Endodermal cell (in vitro differentiated cells): Measurements from ENCODE around the gene BMP6. TPM values are rescaled to one million over a fixed set of nuclear protein-coding genes. Genes with fewer than 3 reads are reported as not detected.

Source experiments
- DNase-seq: peaks from one replicate; pipeline ENCODE4 v3.0.0-alpha.2; 2017
- H3K27ac ChIP-seq: 2 replicates; pipeline ENCODE4 v1.5.1; 2013; ENCODE audit warnings: mild to moderate bottlenecking, low read depth, low read length, moderate library complexity
- H3K27me3 ChIP-seq: 2 replicates; pipeline ENCODE4 v1.6.1; 2013; ENCODE audit warnings: mild to moderate bottlenecking, low read length, moderate library complexity; ENCODE audit not compliant: insufficient read depth, control insufficient read depth, poor library complexity, severe bottlenecking
- H3K36me3 ChIP-seq: 2 replicates; pipeline ENCODE4 v1.7.0; 2013; ENCODE audit warnings: mild to moderate bottlenecking, low read length, moderate library complexity; ENCODE audit not compliant: control insufficient read depth, insufficient read depth
- H3K4me1 ChIP-seq: one replicate; pipeline ENCODE4 v1.7.0; 2013; ENCODE audit warnings: low read length; ENCODE audit not compliant: control insufficient read depth, insufficient read depth
- H3K4me3 ChIP-seq: 2 replicates; pipeline ENCODE4 v1.5.1; 2013; ENCODE audit warnings: mild to moderate bottlenecking, low read length, moderate library complexity
- H3K9ac ChIP-seq: 2 replicates; pipeline ENCODE4 v1.6.1; 2013; ENCODE audit warnings: mild to moderate bottlenecking, low read length, moderate library complexity; ENCODE audit not compliant: poor library complexity, severe bottlenecking; ENCODE audit errors: extremely low read depth
- H3K9me3 ChIP-seq: 2 replicates; pipeline ENCODE4 v1.6.1; 2013; ENCODE audit warnings: mild to moderate bottlenecking, low read length, moderate library complexity; ENCODE audit not compliant: control insufficient read depth
- H3K27ac Mint-ChIP-seq: 2 replicates; pipeline ENCODE4 v1.8.0; 2020; ENCODE audit warnings: mixed read lengths
- H3K27me3 Mint-ChIP-seq: 2 replicates; pipeline ENCODE4 v1.8.0; 2021; ENCODE audit warnings: mild to moderate bottlenecking, mixed read lengths; ENCODE audit not compliant: insufficient read depth
- H3K36me3 Mint-ChIP-seq: 2 replicates; pipeline ENCODE4 v1.8.0; 2020; ENCODE audit warnings: low read depth, mixed read lengths
- H3K4me1 Mint-ChIP-seq: 2 replicates; pipeline ENCODE4 v1.8.0; 2020; ENCODE audit warnings: mixed read lengths
- H3K4me3 Mint-ChIP-seq: 2 replicates; pipeline ENCODE4 v1.8.0; 2020; ENCODE audit warnings: mild to moderate bottlenecking, moderate library complexity, mixed read lengths
- H3K9me3 Mint-ChIP-seq: 2 replicates; pipeline ENCODE4 v1.8.0; 2020; ENCODE audit warnings: mild to moderate bottlenecking, mixed read lengths
- total RNA-seq, 2 donors: library from RNA; stranded (reverse); fragmentation: NEBNext Ultra II Directional in 1 of 2; extraction: Animal tissue kit (Norgen Biotek cat#: 25700) in 1 of 2; gene quantifications; 2 replicates in 1 of 2; 3 replicates in 1 of 2; pipeline ENCODE4 v1.2.1, GENCODE V29; 2021
- TF ChIP-seq, protein P1 (sequence below): fragments of 200-600 bp; sonication (generic); conservative IDR thresholded peaks from 2 replicates; pipeline ENCODE4 v1.5.0; 2021; ENCODE audit warnings: antibody characterized with exemption, mild to moderate bottlenecking

BMP6 gene
- total RNA-seq, 2 donors from 2014 or later: 0.62 to 0.71 TPM

DNA sequence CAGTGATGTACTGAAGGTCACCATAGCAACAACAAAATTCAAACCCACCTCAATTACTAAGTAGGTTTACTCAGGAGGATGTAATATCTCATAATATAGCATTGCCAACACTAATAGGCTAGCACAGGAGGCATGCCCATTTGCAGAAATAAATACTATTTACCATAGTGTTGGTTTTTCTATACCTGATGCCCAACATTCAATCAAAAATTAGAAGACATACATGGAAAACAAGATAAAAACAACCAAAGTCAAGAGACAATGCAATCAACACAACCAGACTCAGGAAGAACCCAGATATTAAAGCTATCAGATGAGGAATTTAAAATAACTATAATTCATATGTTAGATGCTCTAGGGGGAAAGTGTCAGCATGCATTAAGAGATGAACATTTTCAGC is 199.0 kb downstream of the BMP6 start:
- TF ChIP-seq, protein P1, sequence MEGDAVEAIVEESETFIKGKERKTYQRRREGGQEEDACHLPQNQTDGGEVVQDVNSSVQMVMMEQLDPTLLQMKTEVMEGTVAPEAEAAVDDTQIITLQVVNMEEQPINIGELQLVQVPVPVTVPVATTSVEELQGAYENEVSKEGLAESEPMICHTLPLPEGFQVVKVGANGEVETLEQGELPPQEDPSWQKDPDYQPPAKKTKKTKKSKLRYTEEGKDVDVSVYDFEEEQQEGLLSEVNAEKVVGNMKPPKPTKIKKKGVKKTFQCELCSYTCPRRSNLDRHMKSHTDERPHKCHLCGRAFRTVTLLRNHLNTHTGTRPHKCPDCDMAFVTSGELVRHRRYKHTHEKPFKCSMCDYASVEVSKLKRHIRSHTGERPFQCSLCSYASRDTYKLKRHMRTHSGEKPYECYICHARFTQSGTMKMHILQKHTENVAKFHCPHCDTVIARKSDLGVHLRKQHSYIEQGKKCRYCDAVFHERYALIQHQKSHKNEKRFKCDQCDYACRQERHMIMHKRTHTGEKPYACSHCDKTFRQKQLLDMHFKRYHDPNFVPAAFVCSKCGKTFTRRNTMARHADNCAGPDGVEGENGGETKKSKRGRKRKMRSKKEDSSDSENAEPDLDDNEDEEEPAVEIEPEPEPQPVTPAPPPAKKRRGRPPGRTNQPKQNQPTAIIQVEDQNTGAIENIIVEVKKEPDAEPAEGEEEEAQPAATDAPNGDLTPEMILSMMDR: no peak
- peaks cover 36% of the 10 kb centered on the region for H3K27me3 Mint-ChIP-seq
- H3K9me3 ChIP-seq: peaks cover 4% of the 10 kb centered on the region
- H3K4me1 Mint-ChIP-seq: no peaks in the 10 kb centered on the region
- peaks cover 3% of the 10 kb centered on the region for H3K36me3 Mint-ChIP-seq
- H3K9ac ChIP-seq: no peak overlapping the region
- H3K27ac Mint-ChIP-seq: no peak overlapping the region
- H3K9me3 Mint-ChIP-seq: peaks cover 32% of the 10 kb centered on the region
- H3K4me3 Mint-ChIP-seq: no peak overlapping the region
- no peak overlapping the region for H3K27ac ChIP-seq
- no peak overlapping the region for H3K4me3 ChIP-seq
- DNase-seq: no peak
- no peaks in the 10 kb centered on the region for H3K4me1 ChIP-seq
- H3K36me3 ChIP-seq: no peaks in the 10 kb centered on the region
- H3K27me3 ChIP-seq: peaks cover 13% of the 10 kb centered on the region

Other genes with a start within 250 kb of the BMP6 start
- 100 to 1,000 TPM; 123 to 152 TPM for gene DSP, start 184.4 kb upstream of the BMP6 start, total RNA-seq
- 10 to 100 TPM; 13.9 to 19.5 TPM for gene SNRNP48, start 135.9 kb upstream of the BMP6 start, total RNA-seq
- gene TXNDC5, start 184.7 kb downstream of the BMP6 start, total RNA-seq: 10 to 100 TPM; 18.0 to 42.5 TPM